CD4-positive, alpha-beta T cell treated with Interleukin-15 for 4 hours (primary cell): Measurements from ENCODE around the gene PAX3.

Experiments used
- DNase-seq: peaks from one replicate; pipeline ENCODE4 v3.0.0-alpha.2; 2020; ENCODE audit warnings: low spot score

Gene PAX3

GRCh38 chr2:222296911-222297599 is 1.7 kb downstream of the PAX3 start:
- DNase-seq, result no peak

- DNase-seq, result no peak
These were observed 2.5 kb downstream of the PAX3 start for GRCh38 chr2:222296311-222296741.

- DNase-seq, result no peak
These were observed 3.3 kb downstream of the PAX3 start for GRCh38 chr2:222295368-222296062.

GRCh38 chr2:222294996-222295367 is 3.8 kb downstream of the PAX3 start:
- DNase-seq, result no peak

- DNase-seq, result no peak
These were observed 4.9 kb downstream of the PAX3 start for GRCh38 chr2:222293660-222294630.

- DNase-seq, result no peak
These were observed 6.4 kb downstream of the PAX3 start for GRCh38 chr2:222292149-222293134.

- DNase-seq, result no peak
These were observed 7.3 kb downstream of the PAX3 start for GRCh38 chr2:222291485-222291841.

- no peak for DNase-seq
These were observed 7.9 kb downstream of the PAX3 start for GRCh38 chr2:222290736-222291484.

- DNase-seq, result no peak
These were observed 8.4 kb downstream of the PAX3 start for GRCh38 chr2:222290401-222290735.

GRCh38 chr2:222289278-222290160 is 9.3 kb downstream of the PAX3 start:
- DNase-seq, result no peak

GRCh38 chr2:222288590-222289277 is 10.1 kb downstream of the PAX3 start:
- DNase-seq, result no peak

GRCh38 chr2:222287862-222288479 is 10.8 kb downstream of the PAX3 start:
- no peak for DNase-seq

GRCh38 chr2:222284466-222284865 is 14.3 kb downstream of the PAX3 start:
- DNase-seq, result no peak

- DNase-seq, result no peak
These were observed 15.2 kb downstream of the PAX3 start for GRCh38 chr2:222283634-222284033.

GRCh38 chr2:222281506-222281905 is 17.3 kb downstream of the PAX3 start:
- no peak for DNase-seq

- no peak for DNase-seq
These were observed 18.0 kb downstream of the PAX3 start for GRCh38 chr2:222280795-222281194.

GRCh38 chr2:222272446-222273015 is 26.3 kb downstream of the PAX3 start:
- no peak for DNase-seq

GRCh38 chr2:222271854-222272253 is 26.9 kb downstream of the PAX3 start:
- no peak for DNase-seq
